Psoas muscle (tissue), 8 donors: ENCODE data around the gene PTPN14. TPM values are rescaled to one million over a fixed set of nuclear protein-coding genes. Genes with fewer than 3 reads are reported as not detected.
"Not testable (repeated sequence)": the region's sequence is repeated elsewhere in the genome, so short reads cannot be mapped to it uniquely, and the experiment has no call there.

Experiments
- ATAC-seq, 4 donors: fragments of 200-7000 bp; cut with Tn5 transposase; one replicate each; pipeline ENCODE4 v1.9.1; 2020; ENCODE audit warnings: moderate library complexity in 3 of 4, mild to moderate bottlenecking in 2 of 4
- DNase-seq, 2 donors: peaks; one replicate each; pipeline ENCODE4 v3.0.0-alpha.2; 2020
- H3K27ac ChIP-seq: fragments of 200-600 bp; one replicate; pipeline ENCODE4 v1.8.0; 2022
- H3K27me3 ChIP-seq, 3 donors: fragments of 200-600 bp in 1 of 3; one replicate each; pipeline versions ENCODE4 v1.6.1 to v1.8.0; 2013 to 2022; ENCODE audit warnings: low read length in 2 of 3, mild to moderate bottlenecking in 2 of 3, moderate library complexity in 1 of 3; ENCODE audit not compliant: insufficient read depth in 3 of 3
- H3K36me3 ChIP-seq, 2 donors: fragments of 200-600 bp in 1 of 2; one replicate each; pipeline versions ENCODE4 v1.6.1 to v1.8.0; 2013 to 2022; ENCODE audit warnings: low read depth in 1 of 2, mild to moderate bottlenecking in 1 of 2, moderate library complexity in 1 of 2; ENCODE audit not compliant: insufficient read depth in 1 of 2
- H3K4me1 ChIP-seq: fragments of 200-600 bp; one replicate; pipeline ENCODE4 v1.8.0; 2022
- H3K4me3 ChIP-seq: fragments of 200-600 bp; one replicate; pipeline ENCODE4 v1.8.0; 2022; ENCODE audit warnings: mild to moderate bottlenecking
- H3K9me3 ChIP-seq: fragments of 200-600 bp; one replicate; pipeline ENCODE4 v1.8.0; 2022
- CTCF ChIP-seq: fragments of 200-600 bp; IDR thresholded peaks from one replicate; pipeline ENCODE4 v1.8.0; 2022; ENCODE audit warnings: antibody characterized with exemption
- WGBS, 3 donors: extraction: QIAGEN DNeasy Blood & Tissue Kit; methylation state at CpG; one replicate each; pipeline versions ENCODE4 v1.1.6 to v1.1.7; 2013; 5-methylcytosine and 5-hydroxymethylcytosine counted together
- intact Hi-C, 2 donors: fragments of 100-400 bp; cut with DNase I; formaldehyde crosslinking; loops; one replicate each; pipeline versions ENCODE4 v1.11.0 to v1.14.2; 2022
- polyA plus RNA-seq, 3 donors: library from polyadenylated mRNA; stranded (reverse); fragments of 200-250 nt; gene quantifications; one replicate each; pipeline ENCODE4 v1.2.3, GENCODE V29; 2013
- total RNA-seq, 4 donors: library from RNA; stranded (reverse); fragmentation: NEBNext Ultra II Directional in 2 of 4; extraction: Animal tissue kit (Norgen Biotek cat#: 25700) in 2 of 4; gene quantifications; one replicate each; pipeline versions ENCODE4 v1.2.1 to v1.2.4, GENCODE V29; 2021 to 2023
- donor health status: healthy with polysubstance abuse.
- donor health status: DM: no; HTN: no; CAD: no; lungs with moderate emphysema.
- donor health status: Bipolar disorder and iron deficiency.
- donor health status: healthy.
- donor health status: DM: yes; HTN: yes; CAD: no.
- donor health status: DM: no; HTN: no; CAD: no.
- donor health status: DM: no; HTN: no; CAD: no.
- donor health status: DM: yes; HTN: yes; CAD: no.

PTPN14 gene
- total and polyA plus RNA-seq, 7 donors, result 7.2 to 106 (median 50.8) TPM

DNA sequence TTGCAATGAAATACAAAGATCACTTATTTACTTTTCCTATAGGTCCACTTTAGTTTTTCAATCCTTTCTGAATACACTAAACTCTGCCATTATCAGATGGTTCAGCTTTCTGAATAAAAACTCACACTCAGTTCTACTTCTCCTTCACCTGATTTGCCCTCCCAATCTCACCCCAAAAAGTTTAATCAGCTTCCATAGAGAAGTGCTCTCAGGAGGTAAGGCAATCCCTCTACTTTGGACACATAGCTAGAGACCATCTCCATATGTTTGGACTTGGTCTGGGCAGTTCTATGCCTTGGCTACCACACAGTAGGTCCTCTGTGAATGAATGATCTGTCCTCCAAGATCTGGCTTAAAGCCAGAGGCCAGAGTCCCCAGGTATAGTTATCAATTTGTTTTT lies 40.9 kb downstream of the PTPN14 start:
- peak overlapping the region; percentile 50 for H3K27ac ChIP-seq
- TF ChIP-seq CTCF, result no peak
- H3K27me3 ChIP-seq, result no peaks in the 10 kb centered on the region
- no peaks in the 10 kb centered on the region for H3K36me3 ChIP-seq
- no peaks in the 10 kb centered on the region for H3K9me3 ChIP-seq
- no peak for DNase-seq
- intact Hi-C loops, result no loop called here
- ATAC-seq, result no peak
- H3K4me3 ChIP-seq, result no peak overlapping the region
- H3K4me1 ChIP-seq, result peaks cover 56% of the 10 kb centered on the region

- H3K36me3 ChIP-seq, H3K27me3 ChIP-seq, H3K9me3 ChIP-seq, ATAC-seq, H3K27ac ChIP-seq, H3K4me3 ChIP-seq, DNase-seq: not testable (repeated sequence)
- intact Hi-C loops, result loop anchor here in 1 of 2 donors (5.0 kb wide), 1 partner anchor 38 kb away; no protein-coding TSS in a partner anchor
- 91 to 98% (median 92%) methylated on average over 2 to 3 of the region's 3 CpGs for WGBS, 3 donors
- peaks cover 52% of the 10 kb centered on the region for H3K4me1 ChIP-seq
Measured at GRCh38 chr1:214509622-214510021, 41.8 kb downstream of the PTPN14 start.

GRCh38 chr1:214506972-214507431 lies 44.4 kb downstream of the PTPN14 start:
- ATAC-seq (no peak), DNase-seq (no peak)
- no peaks in the 10 kb centered on the region for H3K36me3 ChIP-seq
- peaks cover 58% of the 10 kb centered on the region for H3K4me1 ChIP-seq
- intact Hi-C loops, result loop anchor here in 1 of 2 donors (5.0 kb wide), 1 partner anchor 40 kb away; no protein-coding TSS in a partner anchor
- H3K27me3 ChIP-seq, result no peaks in the 10 kb centered on the region
- no peak for TF ChIP-seq CTCF
- no peak overlapping the region for H3K4me3 ChIP-seq
- no peak overlapping the region for H3K27ac ChIP-seq
- no peaks in the 10 kb centered on the region for H3K9me3 ChIP-seq
- WGBS, 3 donors, result 38 to 59% (median 39%) methylated on average over 2 of the region's 2 CpGs

GRCh38 chr1:214505134-214505533 lies 46.3 kb downstream of the PTPN14 start:
- peak; percentile 72 to 82 (median 76) for ATAC-seq
- Histone ChIP-seq H3K9me3 (no peaks in the 10 kb centered on the region), H3K27ac (peak overlapping the region; percentile 71)

DNA sequence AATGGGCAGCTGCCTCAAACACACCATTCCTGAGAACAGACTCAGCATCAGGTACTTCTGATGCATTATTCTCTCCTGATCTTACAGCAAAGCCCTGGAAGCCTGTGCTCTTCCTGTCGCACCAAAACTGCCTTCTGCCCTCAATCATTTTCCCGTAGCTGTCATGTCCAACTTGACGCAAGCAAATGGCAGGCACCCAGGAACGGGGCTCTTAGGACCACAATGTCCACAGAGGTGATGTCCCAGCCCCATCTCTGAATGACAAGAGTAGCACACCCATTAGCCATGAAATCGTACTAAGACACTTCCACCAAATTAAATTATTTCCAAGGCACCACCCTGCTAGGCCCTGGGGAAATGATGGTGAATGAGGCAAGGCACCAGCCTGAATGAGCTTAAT lies 47.1 kb downstream of the PTPN14 start:
- intact Hi-C loops, result loop anchor here in 1 of 2 donors (5.0 kb wide), 1 partner anchor 33 kb away; no protein-coding TSS in a partner anchor
- ATAC-seq (peak; percentile 12 to 69 (median 52)), DNase-seq (peak in 1 of 2 donors; percentile 62)
- H3K27me3 ChIP-seq, result no peaks in the 10 kb centered on the region
- no peaks in the 10 kb centered on the region for H3K9me3 ChIP-seq
- H3K27ac ChIP-seq, result peak overlapping the region; percentile 71
- peaks cover 58% of the 10 kb centered on the region for H3K4me1 ChIP-seq
- H3K36me3 ChIP-seq, result no peaks in the 10 kb centered on the region
- TF ChIP-seq CTCF, result no peak
- 47 to 79% (median 58%) methylated on average over 5 of the region's 5 CpGs for WGBS, 3 donors
- no peak overlapping the region for H3K4me3 ChIP-seq

More at GRCh38 chr1:214505134-214505533, 46.3 kb downstream of the PTPN14 start:
- Histone ChIP-seq H3K4me1 (peaks cover 50% of the 10 kb centered on the region), H3K4me3 (no peak overlapping the region), H3K27me3 (no peaks in the 10 kb centered on the region), H3K36me3 (no peaks in the 10 kb centered on the region)
- WGBS, 3 donors, result 32 to 47% (median 39%) methylated on average over 8 of the region's 8 CpGs
- peak; percentile 31 for TF ChIP-seq CTCF
- intact Hi-C loops, result loop anchor here in 1 of 2 donors (5.0 kb wide), 1 partner anchor 42 kb away; no protein-coding TSS in a partner anchor
- DNase-seq, result peak in 1 of 2 donors; percentile 58
